GM12878 (cell line): ENCODE results near the gene LCLAT1. TPM values are rescaled to one million over a fixed set of nuclear protein-coding genes. Genes with fewer than 3 reads are reported as not detected.

Experiments
- ATAC-seq: fragments of 200-7000 bp; cut with Tn5 transposase; 3 replicates; pipeline ENCODE4 v1.9.1; 2020; ENCODE audit warnings: mild to moderate bottlenecking, moderate library complexity
- BruUV-seq: library from RNA; stranded (reverse); fragments of 400-500 nt; replicated peaks from 2 replicates; lab custom pipeline; 2021; lab: Mats Ljungman, UMichigan
- CTCF ChIA-PET: fragments of 300-600 bp; sonication (Branson Sonifier 250); formaldehyde crosslinking; extraction: SDS; loops from one replicate; lab custom pipeline; 2021; ENCODE audit warnings: inconsistent platforms; lab: Yijun Ruan, JAX
- POLR2A ChIA-PET: fragments of 350-600 bp; formaldehyde crosslinking; extraction: SDS; loops from one replicate; lab custom pipeline; 2021; ENCODE audit warnings: inconsistent platforms; lab: Charles Lee
- RAD21 ChIA-PET: fragments of 300-600 bp; sonication (Branson Sonifier 250); formaldehyde crosslinking; loops from one replicate; lab custom pipeline; 2023; ENCODE audit warnings: antibody characterized with exemption; ENCODE audit not compliant: unreplicated experiment; lab: Charles Lee
- SMC1A ChIA-PET: fragments of 300-600 bp; sonication (Branson Sonifier 250); formaldehyde crosslinking; loops from one replicate; lab custom pipeline; 2023; ENCODE audit not compliant: unreplicated experiment, uncharacterized antibody; lab: Charles Lee
- DNase-seq: peaks from one replicate; pipeline ENCODE4 v3.0.0-alpha.2; 2011; ENCODE audit warnings: low read depth, low spot score
- FAIRE-seq: peaks from 3 replicates; lab custom pipeline; 2011; peaks lifted over from hg19 to GRCh38; lab: Jason Lieb, UNC
- H2AFZ ChIP-seq: 2 replicates; pipeline ENCODE4 v1.6.0; 2011; ENCODE audit warnings: low read depth, low read length, control low read depth; ENCODE audit not compliant: control insufficient read depth
- H3K27ac ChIP-seq: 2 replicates; pipeline ENCODE4 v1.5.1; 2011; ENCODE audit warnings: control low read depth; ENCODE audit not compliant: control insufficient read depth, insufficient read depth
- H3K27me3 ChIP-seq, 2 experiments: replicated peaks in 1 of 2; 2 replicates each; pipeline versions ENCODE4 v1.6.0 to v1.6.1; 2011; ENCODE audit warnings: low read length in 1 of 2; ENCODE audit not compliant: control insufficient read depth in 2 of 2, insufficient read depth in 2 of 2
- H3K36me3 ChIP-seq, 2 experiments: 2 replicates each; pipeline ENCODE4 v1.5.1; 2011; ENCODE audit warnings: low read length in 1 of 2; ENCODE audit not compliant: control insufficient read depth in 2 of 2, insufficient read depth in 2 of 2
- H3K4me1 ChIP-seq: 2 replicates; pipeline ENCODE4 v1.6.1; 2011; ENCODE audit warnings: mild to moderate bottlenecking, low read length, moderate library complexity, mixed read lengths; ENCODE audit not compliant: control insufficient read depth, insufficient read depth
- H3K4me2 ChIP-seq: 2 replicates; pipeline ENCODE4 v1.6.0; 2011; ENCODE audit warnings: control low read depth; ENCODE audit not compliant: control insufficient read depth, insufficient read depth
- H3K4me3 ChIP-seq: fragments of 200-600 bp; sonication (generic); 2 replicates; pipeline ENCODE4 v1.5.1; 2016
- H3K79me2 ChIP-seq: 2 replicates; pipeline ENCODE4 v1.6.0; 2011; ENCODE audit warnings: low read length; ENCODE audit not compliant: control insufficient read depth, insufficient read depth
- H3K9ac ChIP-seq: 2 replicates; pipeline ENCODE4 v1.8.0; 2011; ENCODE audit warnings: low read length, control low read depth, mixed read lengths; ENCODE audit not compliant: control insufficient read depth, insufficient read depth
- H3K9me3 ChIP-seq: replicated peaks from 3 replicates; pipeline ENCODE4 v1.5.1; 2011; ENCODE audit warnings: mild to moderate bottlenecking, low read length; ENCODE audit not compliant: control insufficient read depth, insufficient read depth
- H4K20me1 ChIP-seq: 2 replicates; pipeline ENCODE4 v1.6.0; 2011; ENCODE audit not compliant: control insufficient read depth, insufficient read depth
- CBFB ChIP-seq: IDR thresholded peaks from 2 replicates; pipeline ENCODE4 v1.6.1; 2016; ENCODE audit warnings: antibody characterized with exemption, low read depth
- FOXM1 ChIP-seq: IDR thresholded peaks from 2 replicates; pipeline ENCODE4 v1.6.1; 2012; ENCODE audit warnings: low read depth, mild to moderate bottlenecking, inconsistent platforms, low read length, moderate library complexity
- MYC ChIP-seq: IDR thresholded peaks from 2 replicates; pipeline ENCODE4 v1.6.1; 2011; ENCODE audit warnings: mild to moderate bottlenecking, low read length, moderate library complexity, inconsistent platforms; ENCODE audit not compliant: insufficient read depth, insufficient replicate concordance, insufficient read length, severe bottlenecking
- NFYB ChIP-seq: IDR thresholded peaks from 2 replicates; pipeline ENCODE4 v1.6.1; 2011; ENCODE audit warnings: low read depth, mild to moderate bottlenecking, low read length, improper control_type of control experiment, moderate library complexity; ENCODE audit not compliant: insufficient read depth
- POLR2AphosphoS2 ChIP-seq: IDR thresholded peaks from 2 replicates; pipeline ENCODE4 v1.6.1; 2011; ENCODE audit warnings: low read depth, mild to moderate bottlenecking, low read length, improper control_type of control experiment, moderate library complexity
- SMARCA5 ChIP-seq: fragments of 450-650 bp; IDR thresholded peaks from 2 replicates; pipeline ENCODE4 v1.6.1; 2017; ENCODE audit warnings: mild to moderate bottlenecking
- SP1 ChIP-seq: IDR thresholded peaks from one replicate; pipeline ENCODE4 v1.6.1; 2011; ENCODE audit warnings: low read depth, low read length
- ZNF592 ChIP-seq: fragments of 450-650 bp; IDR thresholded peaks from 2 replicates; pipeline ENCODE4 v1.6.1; 2017; ENCODE audit warnings: mild to moderate bottlenecking, moderate library complexity
- ZZZ3 ChIP-seq: IDR thresholded peaks from 2 replicates; pipeline ENCODE4 v1.6.1; 2011; ENCODE audit warnings: low read depth; ENCODE audit not compliant: control insufficient read depth, insufficient read length
- WGBS: methylation state at CpG from one replicate; pipeline ENCODE4 v1.1.6; 2016; ENCODE audit warnings: low lambda C conversion rate; ENCODE audit not compliant: insufficient replicate concordance, insufficient coverage; ENCODE audit errors: missing lambda C conversion rate; 5-methylcytosine and 5-hydroxymethylcytosine counted together
- in situ Hi-C: fragments of 300-500 bp; cut with MboI; formaldehyde crosslinking; loops from 9 replicates; pipeline ENCODE4 v1.14.3; 2018; ENCODE audit warnings: mixed read lengths
- intact Hi-C: fragments of 100-400 bp; cut with micrococcal nuclease; formaldehyde crosslinking; loops from one replicate; pipeline ENCODE4 v1.14.2; 2022; ENCODE audit not compliant: unreplicated experiment
- polyA plus RNA-seq, 11 experiments: library from polyadenylated mRNA; depleted of rRNA in 4 of 11; unstranded in 6 of 11; stranded (reverse) in 5 of 11; fragments of >200 nt; fragmentation: Nextera tagmentation in 4 of 11; fragmentation: Illumina TruSeq in 1 of 11; extraction: Ambion mirVana in 4 of 11; extraction: Trizol in 1 of 11; gene quantifications; 1 replicate in 1 of 11; 2 replicates in 10 of 11; pipeline versions ENCODE4 v1.2.1 to v1.2.3, GENCODE V29; 2011 to 2016; ENCODE audit warnings: inconsistent platforms in 2 of 11, missing spikeins in 2 of 11, low read depth in 1 of 11
- total RNA-seq, 4 experiments: library from RNA; depleted of rRNA in 3 of 4; stranded (reverse); fragments of >200 nt in 3 of 4; fragmentation: Illumina TruSeq in 1 of 4; extraction: Trizol in 1 of 4; gene quantifications; 2 replicates each; pipeline versions ENCODE4 v1.2.1 to v1.2.3, GENCODE V29; 2013 to 2021

LCLAT1 gene
- total and polyA plus RNA-seq, 10 of the 15 experiments (the other 5 are each of a cell fraction or from before 2014, with no cell fraction given), result 8.1 to 33.0 (median 15.9) TPM

DNA sequence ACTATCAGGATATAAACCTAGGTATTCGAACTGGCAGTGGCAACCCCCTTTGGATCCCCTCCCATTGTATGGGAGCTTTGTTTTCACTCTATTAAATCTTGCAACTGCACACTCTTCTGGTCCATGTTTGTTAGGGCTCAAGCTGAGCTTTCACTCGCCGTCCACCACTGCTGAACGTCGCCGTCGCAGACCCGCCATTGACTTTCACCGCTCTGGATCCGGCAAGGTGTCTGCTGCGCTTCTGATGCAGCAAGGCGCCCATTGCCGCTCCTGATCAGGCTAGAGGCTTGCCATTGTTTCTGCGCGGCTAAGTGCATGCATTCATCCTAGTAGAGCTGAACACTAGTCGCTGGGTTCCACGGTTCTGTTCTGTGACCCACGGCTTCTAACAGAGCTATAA is 69.1 kb downstream of the LCLAT1 start:
- Histone ChIP-seq H3K36me3 (no peaks in the 10 kb centered on the region; a peak in 1 of 4 replicates), H3K4me3 (no peak overlapping the region), H3K27me3 (no peaks in the 10 kb centered on the region), H3K9ac (no peak overlapping the region), H4K20me1 (no peaks in the 10 kb centered on the region), H3K27ac (no peak overlapping the region), H3K4me1 (peaks cover 8% of the 10 kb centered on the region; the same call in 1 of the 2 replicates), H3K9me3 (peaks cover 7% of the 10 kb centered on the region; the same call in 2 of the 3 replicates), H3K79me2 (no peaks in the 10 kb centered on the region), H2AFZ (no peak overlapping the region), H3K4me2 (no peak overlapping the region)
- TF ChIP-seq POLR2AphosphoS2 (no peak), MYC (no peak), ZNF592 (no peak), FOXM1 (no peak), SP1 (no peak), SMARCA5 (no peak), NFYB (no peak), CBFB (no peak), ZZZ3 (no peak)
- ATAC-seq, result no peak
- ChIA-PET POLR2A (no interaction called here), CTCF (interaction anchor here (0.7 to 1.0 kb wide), 3 partner anchors 10 to 59 kb away, joined by 3 read pairs; no protein-coding TSS in a partner anchor), SMC1A (interaction anchor here (1.3 to 2.5 kb wide), 5 partner anchors 11 to 308 kb away, joined by 3 to 16 read pairs (median 4); no protein-coding TSS in a partner anchor), RAD21 (interaction anchor here (1.2 kb wide), 2 partner anchors 13 to 67 kb away, joined by 3 read pairs; no protein-coding TSS in a partner anchor)
- in situ Hi-C loops, result no loop called here
- intact Hi-C loops, result no loop called here
- 93% methylated on average over 18 of the region's 18 CpGs for WGBS
- BruUV-seq, result no TSS peak
- DNase-seq, result no peak
- no peak for FAIRE-seq
